PFSK-1 (cell line): Measurements from ENCODE around the gene TMPRSS3.

ENCODE experiments used
- FOXP2 ChIP-seq: optimal IDR thresholded peaks from 2 replicates; pipeline ENCODE3; 2011; ENCODE audit warnings: borderline replicate concordance, control low read depth, inconsistent platforms; ENCODE audit not compliant: insufficient read depth; ENCODE audit errors: extremely low read length, extremely low read depth
- POLR2AphosphoS5 ChIP-seq: IDR thresholded peaks from 2 replicates; pipeline ENCODE4 v1.6.1; 2012; ENCODE audit warnings: low read depth, mild to moderate bottlenecking, control low read depth, low read length, moderate library complexity
- REST ChIP-seq, 2 experiments: IDR thresholded peaks; 2 replicates each; pipeline versions ENCODE4 v1.6.1 to v1.8.0; 2011 to 2012; ENCODE audit warnings: low read depth in 2 of 2, low read length in 2 of 2, control low read depth in 1 of 2, inconsistent platforms in 1 of 2, mild to moderate bottlenecking in 1 of 2, moderate library complexity in 1 of 2; ENCODE audit not compliant: insufficient read depth in 1 of 2
- SIN3A ChIP-seq: IDR thresholded peaks from 2 replicates; pipeline ENCODE4 v1.6.1; 2012; ENCODE audit warnings: mild to moderate bottlenecking, low read length, moderate library complexity, borderline replicate concordance; ENCODE audit not compliant: insufficient read depth
- TAF1 ChIP-seq: IDR thresholded peaks from 2 replicates; pipeline ENCODE4 v1.6.1; 2012; ENCODE audit warnings: low read length, control low read depth, borderline replicate concordance; ENCODE audit not compliant: insufficient read depth

Gene TMPRSS3

DNA sequence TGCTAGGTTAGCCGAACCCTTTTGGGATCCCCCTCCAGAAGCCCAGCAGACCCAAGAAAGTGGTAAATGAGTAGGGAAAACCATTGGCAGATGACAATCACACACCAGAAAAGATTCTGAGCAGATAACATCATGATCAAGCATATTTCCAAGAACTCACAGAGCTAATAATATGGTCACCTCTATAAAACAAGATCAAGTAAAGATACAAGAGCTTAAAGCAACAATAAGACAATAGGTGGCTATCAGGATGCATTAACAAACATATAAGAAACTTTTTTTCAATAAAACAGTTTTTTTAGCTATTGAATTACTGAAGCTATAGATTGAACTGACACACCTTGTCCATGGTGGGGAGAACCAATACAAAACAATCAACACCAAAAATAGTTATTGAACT is 36.8 kb upstream of the TMPRSS3 start:
- TF ChIP-seq FOXP2 (no peak), REST (IDR thresholded peaks at IDR 0.05; ENCODE audit: insufficient read depth in 1 of 2, low read depth in 2 of 2, low read length in 2 of 2) (no peak)

- no peak for TF ChIP-seq REST (IDR thresholded peaks at IDR 0.05; ENCODE audit: insufficient read depth in 1 of 2, low read depth in 2 of 2, low read length in 2 of 2)
- TF ChIP-seq POLR2AphosphoS5: no peak
- TF ChIP-seq SIN3A: no peak
- no peak for TF ChIP-seq TAF1
- TF ChIP-seq FOXP2: no peak
Measured at GRCh38 chr21:42431196-42431595, 35.3 kb upstream of the TMPRSS3 start.

DNA sequence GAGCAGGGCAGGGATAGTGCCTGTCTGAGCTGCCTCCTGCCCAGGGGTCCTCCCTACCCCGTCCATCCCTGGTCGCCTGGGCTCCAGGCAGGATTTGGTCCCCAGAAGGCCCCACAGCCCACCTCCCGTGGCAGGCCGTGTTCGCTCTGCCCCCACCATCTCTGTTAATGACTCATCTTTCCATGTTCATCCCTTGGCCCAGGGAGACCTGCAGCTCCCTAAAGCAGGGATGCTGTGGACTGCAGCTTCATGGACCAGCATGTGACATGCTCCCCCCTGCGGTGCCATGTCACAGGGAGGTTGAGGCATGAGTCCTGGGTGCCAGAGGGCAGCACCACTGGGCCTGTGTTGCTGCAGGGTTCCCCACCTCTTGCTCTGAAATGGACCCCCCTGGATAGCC is 34.7 kb upstream of the TMPRSS3 start:
- TF ChIP-seq REST (IDR thresholded peaks at IDR 0.05; ENCODE audit: insufficient read depth in 1 of 2, low read depth in 2 of 2, low read length in 2 of 2) (no peak), SIN3A (no peak), FOXP2 (no peak), POLR2AphosphoS5 (no peak), TAF1 (no peak)

- no peak for TF ChIP-seq TAF1
- no peak for TF ChIP-seq FOXP2
- TF ChIP-seq REST (IDR thresholded peaks at IDR 0.05; ENCODE audit: insufficient read depth in 1 of 2, low read depth in 2 of 2, low read length in 2 of 2): peak; percentile 75 to 89
- no peak for TF ChIP-seq POLR2AphosphoS5
- TF ChIP-seq SIN3A: no peak
Measured at GRCh38 chr21:42429856-42430255, 34.0 kb upstream of the TMPRSS3 start.

DNA sequence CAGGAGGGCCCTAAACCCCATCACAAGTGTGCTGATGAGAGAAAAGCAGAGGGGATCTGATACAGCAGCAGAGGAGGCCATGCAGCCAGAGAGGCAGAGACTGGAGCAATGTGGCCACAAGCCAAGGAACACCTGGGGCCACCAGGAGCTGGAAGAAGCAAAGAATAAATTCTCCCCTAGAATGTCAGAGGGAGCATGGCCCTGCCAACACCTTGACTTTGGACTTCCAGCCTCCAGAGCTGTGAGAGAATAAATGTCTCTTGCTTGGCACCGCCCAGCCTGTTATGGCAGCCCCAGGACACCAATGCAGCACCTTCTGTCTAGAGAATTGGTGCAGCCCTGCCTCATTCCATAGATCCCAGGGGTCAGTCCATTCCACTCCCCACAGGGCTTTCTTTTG is 33.2 kb upstream of the TMPRSS3 start:
- TF ChIP-seq SIN3A (no peak), FOXP2 (no peak)
